Activated naive CD8-positive, alpha-beta T cell treated with anti-CD3 and anti-CD28 coated beads, Interleukin-2, amount 10 ng/mL, durations not matched to agents 7 days and 5 days (primary cell): ENCODE data around the gene STX18. TPM values are rescaled to one million over a fixed set of nuclear protein-coding genes. Genes with fewer than 3 reads are reported as not detected.
A peak's percentile ranks its signal among the peaks of the same experiment; 100 is the strongest.
"Not testable (repeated sequence)": the region's sequence is repeated elsewhere in the genome, so short reads cannot be mapped to it uniquely, and the experiment has no call there.

Experiments
- ATAC-seq: fragments of 150-1000 bp; cut with Tn5 transposase; one replicate; pipeline ENCODE4 v1.10.0; 2021; ENCODE audit warnings: low read depth, moderate library complexity
- POLR2A ChIA-PET: fragments of 350-600 bp; sonication (Branson Sonifier 250); formaldehyde crosslinking; loops from one replicate; lab custom pipeline; 2021; ENCODE audit warnings: antibody characterized with exemption; lab: Charles Lee
- DNase-seq: peaks from one replicate; pipeline ENCODE4 v3.0.0; 2021
- H3K27ac Mint-ChIP-seq: one replicate; pipeline ENCODE4 v1.8.0; 2022; ENCODE audit warnings: mild to moderate bottlenecking, mixed read lengths
- H3K27me3 Mint-ChIP-seq: one replicate; pipeline ENCODE4 v1.8.0; 2022; ENCODE audit warnings: mild to moderate bottlenecking, moderate library complexity, mixed read lengths
- H3K36me3 Mint-ChIP-seq: one replicate; pipeline ENCODE4 v1.8.0; 2021; ENCODE audit warnings: mild to moderate bottlenecking, mixed read lengths
- H3K4me1 Mint-ChIP-seq: one replicate; pipeline ENCODE4 v1.8.0; 2021; ENCODE audit warnings: mixed read lengths
- H3K4me3 Mint-ChIP-seq: one replicate; pipeline ENCODE4 v1.8.0; 2022; ENCODE audit warnings: mild to moderate bottlenecking, moderate library complexity, mixed read lengths
- H3K9me3 Mint-ChIP-seq: one replicate; pipeline ENCODE4 v1.8.0; 2021; ENCODE audit warnings: mixed read lengths
- total RNA-seq, 2 experiments: library from RNA; stranded (reverse); gene quantifications; one replicate each; pipeline ENCODE4 v1.2.3, GENCODE V29; 2021

STX18 gene
- total RNA-seq, 2 experiments from 2014 or later = 26.5 to 27.1 TPM

DNA sequence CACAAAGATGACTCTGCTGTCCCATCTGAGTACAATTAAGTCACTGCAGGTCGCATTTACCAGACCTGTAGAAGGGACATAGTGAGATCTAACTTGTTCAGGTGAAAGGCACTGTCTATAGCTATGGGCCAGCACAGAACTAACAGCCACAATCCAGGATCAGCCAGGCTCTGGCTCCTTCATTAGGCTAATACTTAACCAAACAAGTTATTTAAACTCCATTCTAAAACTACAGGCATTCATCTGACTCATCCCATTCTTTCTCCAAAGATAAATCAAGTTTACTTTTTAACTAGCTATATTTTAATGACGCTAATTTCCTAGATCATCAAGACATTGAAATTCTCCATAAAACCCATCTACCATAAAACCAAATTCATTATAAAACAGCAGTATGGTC, 62.5 kb downstream of the STX18 start:
- no peak for ATAC-seq

DNA sequence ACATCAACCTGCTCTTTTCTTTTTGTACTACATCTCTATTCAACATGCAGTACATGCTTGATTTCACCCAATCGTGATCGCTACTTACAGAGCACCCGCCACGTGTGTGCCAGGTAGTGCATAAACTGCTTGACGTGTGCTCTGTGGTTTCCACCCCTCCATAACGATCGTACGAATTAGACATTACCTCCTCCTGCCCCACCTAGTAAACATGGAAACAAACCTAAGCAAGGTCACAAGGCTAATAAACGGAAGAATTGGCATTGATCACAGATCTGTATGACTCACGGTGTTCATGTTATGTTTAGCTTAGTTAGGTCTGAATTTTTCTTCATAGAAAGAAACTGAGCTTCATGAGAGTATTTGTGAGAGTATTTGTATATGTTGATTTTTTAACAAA, 64.1 kb downstream of the STX18 start:
- no peaks in the 10 kb centered on the region for H3K9me3 Mint-ChIP-seq
- H3K36me3 Mint-ChIP-seq = peaks cover 3% of the 10 kb centered on the region
- peaks cover 7% of the 10 kb centered on the region for H3K4me1 Mint-ChIP-seq
- POLR2A ChIA-PET = no interaction called here
- ATAC-seq (no peak), DNase-seq (no peak)
- H3K27ac Mint-ChIP-seq = no peak overlapping the region
- no peaks in the 10 kb centered on the region for H3K27me3 Mint-ChIP-seq
- no peak overlapping the region for H3K4me3 Mint-ChIP-seq

More for the DNA sequence above, 62.5 kb downstream of the STX18 start:
- peaks cover 3% of the 10 kb centered on the region for H3K4me1 Mint-ChIP-seq
- H3K27ac Mint-ChIP-seq = no peak overlapping the region
- POLR2A ChIA-PET = no interaction called here
- no peak for DNase-seq
- no peaks in the 10 kb centered on the region for H3K27me3 Mint-ChIP-seq
- H3K36me3 Mint-ChIP-seq = peaks cover 3% of the 10 kb centered on the region
- no peak overlapping the region for H3K4me3 Mint-ChIP-seq
- no peaks in the 10 kb centered on the region for H3K9me3 Mint-ChIP-seq

DNA sequence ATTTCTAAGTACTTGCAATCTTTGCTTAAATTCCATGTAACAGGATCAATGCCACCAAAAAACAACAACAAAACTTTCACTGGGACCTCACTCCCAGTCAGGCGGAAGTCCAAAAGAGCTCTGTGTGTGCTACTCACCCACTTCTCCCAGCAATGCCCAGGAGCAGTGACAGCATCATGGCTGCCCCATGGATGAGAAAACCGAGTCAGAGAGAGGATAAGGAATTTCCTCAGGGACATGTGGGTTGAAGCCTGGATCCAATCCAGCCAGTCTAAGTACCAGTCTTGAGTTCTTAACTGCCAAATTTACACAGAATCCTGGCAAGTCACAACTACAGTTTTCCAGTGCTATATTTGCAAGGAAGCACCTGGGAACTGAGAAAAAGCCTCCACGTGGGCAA, 64.5 kb downstream of the STX18 start:
- DNase-seq (no peak), ATAC-seq (no peak)
- Mint-ChIP-seq H3K27ac (no peak overlapping the region), H3K27me3 (no peaks in the 10 kb centered on the region), H3K4me1 (peaks cover 7% of the 10 kb centered on the region), H3K4me3 (no peak overlapping the region), H3K9me3 (no peaks in the 10 kb centered on the region), H3K36me3 (peaks cover 3% of the 10 kb centered on the region)
- POLR2A ChIA-PET = no interaction called here

DNA sequence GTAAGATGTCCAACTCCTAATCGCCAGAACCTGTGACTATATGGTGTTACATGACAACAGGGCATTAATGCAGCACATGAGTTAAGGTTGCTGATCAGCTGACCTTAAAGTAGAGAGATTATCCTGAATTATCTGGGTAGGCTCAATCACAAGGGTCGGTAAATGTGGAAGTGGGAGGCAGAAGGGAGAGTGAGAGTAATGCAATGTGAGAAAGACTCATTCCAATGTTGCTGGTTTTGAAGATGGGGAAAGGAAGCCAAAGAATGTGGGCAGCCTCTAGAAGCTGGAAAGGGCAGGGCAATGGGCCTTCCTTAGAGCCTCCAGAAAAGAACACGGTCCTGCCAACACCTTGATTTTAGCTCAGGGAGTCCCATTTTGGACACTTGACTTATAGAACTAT, 67.4 kb downstream of the STX18 start:
- Mint-ChIP-seq H3K4me3 (no peak overlapping the region), H3K36me3 (peaks cover 9% of the 10 kb centered on the region), H3K4me1 (peaks cover 7% of the 10 kb centered on the region), H3K27me3 (no peaks in the 10 kb centered on the region), H3K9me3 (no peaks in the 10 kb centered on the region), H3K27ac (no peak overlapping the region)
- ATAC-seq = no peak
- POLR2A ChIA-PET = no interaction called here
- DNase-seq = no peak

DNA sequence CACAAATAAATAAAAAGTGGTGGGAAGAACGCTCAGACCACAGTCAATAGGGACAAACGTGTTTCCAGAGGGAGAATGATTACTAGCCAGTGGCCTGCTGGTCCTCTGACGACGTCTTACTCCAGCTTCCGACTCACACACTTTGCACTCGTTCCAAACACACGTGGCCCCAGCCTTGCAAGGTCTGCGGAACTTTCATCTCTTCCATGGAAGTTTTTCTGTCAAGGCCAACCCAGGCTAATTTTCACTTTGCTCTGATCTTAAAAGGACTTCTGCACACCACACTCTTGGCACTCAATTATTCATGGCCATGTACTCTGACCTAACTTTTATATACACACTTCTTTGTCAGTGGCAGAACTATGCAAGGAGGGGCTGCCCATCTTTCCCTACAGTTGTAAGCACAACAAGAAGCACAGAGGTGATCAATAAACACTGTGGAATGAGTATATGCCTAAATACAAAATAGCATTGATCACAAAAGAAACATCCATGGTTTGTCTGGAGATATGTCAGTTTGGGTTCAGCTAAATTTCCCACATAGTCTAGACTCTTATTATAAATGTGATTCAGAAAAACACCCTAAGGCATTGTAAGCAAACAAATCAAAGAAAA, 69.4 kb downstream of the STX18 start:
- no peaks in the 10 kb centered on the region for H3K9me3 Mint-ChIP-seq
- H3K27me3 Mint-ChIP-seq = no peaks in the 10 kb centered on the region
- ATAC-seq = no peak
- H3K4me1 Mint-ChIP-seq = peaks cover 6% of the 10 kb centered on the region
- no peak overlapping the region for H3K4me3 Mint-ChIP-seq
- POLR2A ChIA-PET = no interaction called here
- no peak for DNase-seq
- H3K36me3 Mint-ChIP-seq = peaks cover 8% of the 10 kb centered on the region
- H3K27ac Mint-ChIP-seq = no peak overlapping the region

DNA sequence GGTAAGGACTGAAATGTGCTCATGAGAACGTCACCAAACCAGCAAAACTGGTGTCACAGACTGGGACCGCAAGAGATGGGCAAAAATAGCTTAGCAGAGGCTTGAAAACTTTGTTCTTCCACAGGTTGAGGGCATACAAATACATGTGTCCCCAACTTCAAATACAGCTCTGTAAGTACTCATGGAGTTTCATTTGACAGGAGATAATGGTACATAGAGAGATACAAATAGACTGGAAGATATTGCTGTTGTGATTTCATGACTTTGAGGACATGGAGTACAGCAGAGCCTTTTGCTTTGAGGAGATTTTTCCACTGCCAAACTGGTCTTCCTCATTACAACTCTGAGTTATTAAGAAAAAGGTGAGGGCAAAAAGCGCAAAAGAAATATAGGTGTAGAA, 70.7 kb downstream of the STX18 start:
- DNase-seq (no peak), ATAC-seq (no peak)
- H3K36me3 Mint-ChIP-seq = peaks cover 20% of the 10 kb centered on the region
- no peak overlapping the region for H3K4me3 Mint-ChIP-seq
- H3K4me1 Mint-ChIP-seq = peaks cover 6% of the 10 kb centered on the region
- POLR2A ChIA-PET = no interaction called here
- peaks cover 3% of the 10 kb centered on the region for H3K9me3 Mint-ChIP-seq
- no peak overlapping the region for H3K27ac Mint-ChIP-seq
- no peaks in the 10 kb centered on the region for H3K27me3 Mint-ChIP-seq

DNA sequence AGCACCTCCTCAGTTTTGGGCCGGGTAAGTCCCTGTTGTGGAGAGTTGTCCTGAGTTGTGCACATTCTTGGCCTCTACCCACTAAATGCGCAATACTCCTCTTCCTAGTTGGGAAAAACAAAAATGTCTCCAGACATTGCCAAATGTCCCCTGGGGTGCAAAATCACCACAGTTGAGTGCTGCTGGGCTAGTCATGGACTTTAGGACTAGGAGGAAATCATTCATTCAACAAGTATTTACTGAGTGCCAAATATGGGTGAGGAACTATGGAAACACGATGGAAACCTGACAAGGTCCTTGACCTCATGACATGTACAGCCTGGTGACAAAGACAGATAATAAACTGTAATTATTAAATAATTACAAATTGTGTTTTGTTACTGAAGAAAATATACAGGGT, 71.6 kb downstream of the STX18 start:
- Mint-ChIP-seq H3K9me3 (peaks cover 7% of the 10 kb centered on the region), H3K36me3 (peaks cover 30% of the 10 kb centered on the region), H3K4me1 (peaks cover 6% of the 10 kb centered on the region), H3K27ac (no peak overlapping the region), H3K4me3 (no peak overlapping the region), H3K27me3 (no peaks in the 10 kb centered on the region)
- DNase-seq (no peak), ATAC-seq (no peak)
- POLR2A ChIA-PET = no interaction called here

DNA sequence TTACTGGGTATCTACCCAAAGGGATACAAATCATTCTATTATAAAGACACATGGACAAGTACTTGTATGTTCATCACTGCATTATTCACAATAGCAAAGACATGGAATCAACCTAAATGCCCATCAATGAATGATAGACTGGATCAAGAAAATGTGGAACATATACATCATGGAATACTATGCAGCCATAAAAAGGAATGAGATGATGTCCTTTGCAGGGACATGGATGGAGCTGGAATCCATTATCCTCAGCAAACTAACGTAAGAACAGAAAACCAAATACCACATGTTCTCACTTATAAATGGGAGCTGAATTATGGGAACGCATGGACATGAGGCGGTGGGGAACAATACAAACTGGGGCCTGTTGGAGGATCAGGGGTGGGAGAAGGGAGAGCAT, 76.6 kb downstream of the STX18 start:
- H3K4me3 Mint-ChIP-seq, H3K9me3 Mint-ChIP-seq, POLR2A ChIA-PET, H3K27ac Mint-ChIP-seq, H3K27me3 Mint-ChIP-seq, DNase-seq, H3K4me1 Mint-ChIP-seq, ATAC-seq: not testable (repeated sequence)
- H3K36me3 Mint-ChIP-seq = peaks cover 36% of the 10 kb centered on the region

DNA sequence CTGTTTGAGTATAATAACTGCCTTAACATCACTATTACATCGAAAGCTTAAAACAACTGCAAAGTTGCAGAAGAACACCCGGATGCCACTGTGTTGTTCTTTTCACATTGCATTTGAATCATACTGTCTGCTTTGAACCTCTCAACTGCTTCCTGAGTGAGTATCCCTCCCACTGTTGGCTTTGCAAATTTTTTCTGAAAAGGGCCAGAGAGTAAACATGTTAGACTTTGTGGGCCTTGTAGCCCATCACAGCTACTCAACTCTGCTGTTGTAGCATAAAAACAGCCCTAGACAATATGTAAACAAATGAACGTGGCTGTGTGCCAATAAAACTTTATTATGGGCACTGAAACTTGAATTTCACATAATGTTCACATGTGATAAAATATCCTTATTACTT, 78.9 kb downstream of the STX18 start:
- H3K4me1 Mint-ChIP-seq = peaks cover 7% of the 10 kb centered on the region
- peaks cover 34% of the 10 kb centered on the region for H3K36me3 Mint-ChIP-seq
- no peak for ATAC-seq
- H3K27ac Mint-ChIP-seq = peak overlapping the region; percentile 9
- H3K9me3 Mint-ChIP-seq = peaks cover 7% of the 10 kb centered on the region
- DNase-seq = no peak
- POLR2A ChIA-PET = interaction anchor here (0.7 kb wide), 1 partner anchor 57 kb away, joined by 3 read pairs; no protein-coding TSS in a partner anchor
- no peaks in the 10 kb centered on the region for H3K27me3 Mint-ChIP-seq
- no peak overlapping the region for H3K4me3 Mint-ChIP-seq

DNA sequence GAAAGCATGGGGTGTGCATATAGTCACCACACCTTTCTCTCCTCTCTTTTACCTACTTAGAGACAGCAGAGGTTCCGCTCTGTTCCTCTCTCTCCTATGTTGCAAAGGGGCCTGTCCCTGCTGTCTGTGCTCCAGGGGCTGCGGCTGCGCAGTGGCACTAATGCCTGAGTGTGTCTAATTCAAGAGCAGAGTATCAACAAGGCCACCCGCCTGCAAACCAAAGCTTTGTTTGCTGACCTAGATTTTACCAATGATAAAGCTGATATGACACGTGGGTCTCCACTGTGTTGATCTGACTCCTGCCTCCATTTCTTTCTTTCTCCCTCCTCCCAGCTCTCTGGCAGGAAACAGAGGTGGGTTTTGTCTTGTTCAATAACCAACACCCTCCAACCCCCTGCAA, 80.0 kb downstream of the STX18 start:
- peaks cover 7% of the 10 kb centered on the region for H3K9me3 Mint-ChIP-seq
- peaks cover 7% of the 10 kb centered on the region for H3K4me1 Mint-ChIP-seq
- DNase-seq (no peak), ATAC-seq (peak; percentile 47)
- peaks cover 27% of the 10 kb centered on the region for H3K36me3 Mint-ChIP-seq
- no peak overlapping the region for H3K27ac Mint-ChIP-seq
- POLR2A ChIA-PET = no interaction called here
- no peaks in the 10 kb centered on the region for H3K27me3 Mint-ChIP-seq
- peak overlapping the region; percentile 10 for H3K4me3 Mint-ChIP-seq

DNA sequence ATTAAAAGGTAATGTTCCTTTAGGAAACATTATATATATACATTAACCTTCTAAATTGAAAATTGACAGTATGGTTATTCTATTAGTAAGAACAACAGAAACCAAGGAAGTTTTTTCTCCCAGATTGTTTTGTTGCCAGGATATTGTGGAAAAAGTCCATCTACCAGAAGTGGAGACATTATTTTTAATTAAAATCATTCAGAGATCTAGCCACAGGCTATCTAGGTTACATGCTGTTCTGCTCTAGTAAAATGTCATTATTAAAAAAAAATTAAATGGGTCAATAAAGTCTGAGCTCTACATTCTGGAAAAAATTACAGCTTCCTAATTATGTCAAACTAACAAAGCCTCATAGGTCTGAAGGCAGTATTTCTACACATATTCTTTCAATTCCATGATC, 80.7 kb downstream of the STX18 start:
- no peak for DNase-seq

DNA sequence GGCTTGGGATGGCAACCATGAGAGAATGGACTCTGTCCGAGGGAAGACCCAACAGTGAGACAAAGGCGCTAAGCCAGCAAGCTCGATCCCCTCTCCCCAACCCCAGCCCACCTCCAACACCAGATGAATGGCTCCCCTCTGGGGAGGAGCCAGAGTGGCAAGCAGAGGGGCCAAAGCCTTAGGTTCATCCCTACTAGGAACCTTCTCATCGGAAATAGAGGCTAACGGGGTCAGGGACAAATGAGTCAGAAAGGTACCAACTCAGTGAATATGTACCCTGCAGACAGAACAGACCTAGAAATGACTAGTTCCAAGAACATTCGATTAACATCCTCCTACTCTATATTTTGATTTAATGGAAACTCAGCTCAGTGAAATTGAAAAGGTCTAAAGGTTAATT, 81.1 kb downstream of the STX18 start:
- no peaks in the 10 kb centered on the region for H3K27me3 Mint-ChIP-seq
- H3K4me1 Mint-ChIP-seq = peaks cover 7% of the 10 kb centered on the region
- H3K36me3 Mint-ChIP-seq = peaks cover 18% of the 10 kb centered on the region
- peaks cover 3% of the 10 kb centered on the region for H3K9me3 Mint-ChIP-seq
- no peak overlapping the region for H3K4me3 Mint-ChIP-seq
- H3K27ac Mint-ChIP-seq = no peak overlapping the region
- POLR2A ChIA-PET = no interaction called here
- DNase-seq (no peak), ATAC-seq (no peak)

More for the DNA sequence above, 80.7 kb downstream of the STX18 start:
- POLR2A ChIA-PET = no interaction called here
- no peak for ATAC-seq
- no peaks in the 10 kb centered on the region for H3K27me3 Mint-ChIP-seq
- H3K9me3 Mint-ChIP-seq = peaks cover 4% of the 10 kb centered on the region
- H3K4me3 Mint-ChIP-seq = no peak overlapping the region
- peaks cover 22% of the 10 kb centered on the region for H3K36me3 Mint-ChIP-seq
- peaks cover 7% of the 10 kb centered on the region for H3K4me1 Mint-ChIP-seq
- no peak overlapping the region for H3K27ac Mint-ChIP-seq

DNA sequence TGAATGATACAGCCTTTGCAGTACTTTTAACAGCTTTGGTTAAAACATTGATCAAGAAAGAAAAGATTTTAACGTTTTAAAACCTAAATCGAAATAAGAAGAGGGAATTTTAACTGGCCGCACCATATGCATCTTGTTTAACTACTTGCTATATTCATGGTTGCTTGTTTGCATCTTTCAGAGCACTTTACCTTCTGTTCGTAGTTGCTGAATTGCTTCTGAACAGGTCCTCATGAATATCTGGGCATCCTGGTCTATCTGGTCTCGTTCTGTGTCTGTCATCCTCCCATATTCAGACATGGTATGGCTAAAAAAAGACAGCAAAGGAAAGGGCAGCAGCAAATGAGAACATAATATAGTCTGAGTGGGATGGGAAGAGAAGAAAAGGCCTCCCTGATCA, 82.7 kb downstream of the STX18 start:
- Mint-ChIP-seq H3K27ac (no peak overlapping the region), H3K27me3 (no peaks in the 10 kb centered on the region), H3K36me3 (peaks cover 2% of the 10 kb centered on the region), H3K4me1 (peaks cover 7% of the 10 kb centered on the region), H3K9me3 (no peaks in the 10 kb centered on the region), H3K4me3 (no peak overlapping the region)
- DNase-seq = no peak
- POLR2A ChIA-PET = no interaction called here
- no peak for ATAC-seq

DNA sequence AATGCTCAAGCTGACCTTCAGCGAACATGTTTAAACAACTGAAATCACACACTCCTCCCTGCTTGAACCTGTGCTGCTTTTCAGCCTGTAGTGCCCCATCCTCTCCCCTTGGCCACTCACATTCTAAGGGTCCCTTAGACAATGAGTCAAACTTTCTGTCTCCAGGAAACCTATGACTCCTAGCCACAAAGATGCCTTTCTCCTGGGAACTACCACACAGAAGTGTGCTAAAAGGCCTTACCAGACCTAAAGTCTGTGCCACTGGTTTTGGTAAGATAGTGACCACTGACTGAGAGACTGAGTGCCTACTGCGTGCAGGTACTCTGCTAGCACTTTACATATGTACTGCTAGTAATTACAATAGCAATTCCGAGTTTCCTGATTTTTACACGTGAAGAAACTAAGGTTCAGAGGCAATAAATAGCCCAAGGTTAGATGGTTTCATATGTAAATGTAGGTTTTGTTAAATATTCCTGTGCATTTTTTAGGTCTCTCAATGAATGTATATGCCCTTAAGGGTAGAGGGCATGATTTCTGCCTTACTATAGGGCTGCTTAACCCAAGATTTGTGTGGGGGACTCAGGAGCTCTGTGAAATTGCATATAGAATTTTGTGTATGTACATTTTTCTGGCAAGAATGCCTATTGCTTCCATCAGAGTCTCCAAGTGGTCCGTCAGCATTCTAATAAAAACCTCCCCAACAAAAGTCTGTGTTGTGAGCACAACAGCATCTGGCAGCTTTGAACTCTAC, 83.9 kb downstream of the STX18 start:
- Mint-ChIP-seq H3K9me3 (no peaks in the 10 kb centered on the region), H3K27me3 (no peaks in the 10 kb centered on the region), H3K27ac (no peak overlapping the region), H3K4me1 (peaks cover 7% of the 10 kb centered on the region), H3K4me3 (no peak overlapping the region), H3K36me3 (peaks cover 1% of the 10 kb centered on the region)
- ATAC-seq (no peak), DNase-seq (no peak)
- POLR2A ChIA-PET = no interaction called here
